Measurements from ENCODE around the gene CAMK1D.
"Not testable (repeated sequence)": the region's sequence is repeated elsewhere in the genome, so short reads cannot be mapped to it uniquely, and the experiment has no call there.

Gene CAMK1D

GRCh38 chr10:12466704-12467305, 117.5 kb downstream of the CAMK1D start:
- no peak for DNase-seq (ENCODE audit: low read depth in 2 of 2)

- DNase-seq (ENCODE audit: low read depth in 2 of 2): no peak
Measured at GRCh38 chr10:12469345-12469744, 120.0 kb downstream of the CAMK1D start.

GRCh38 chr10:12470719-12471118, 121.4 kb downstream of the CAMK1D start:
- DNase-seq (ENCODE audit: low read depth in 2 of 2): no peak

- no peak for DNase-seq (ENCODE audit: low read depth in 2 of 2)
Measured at GRCh38 chr10:12471135-12471534, 121.8 kb downstream of the CAMK1D start.

DNA sequence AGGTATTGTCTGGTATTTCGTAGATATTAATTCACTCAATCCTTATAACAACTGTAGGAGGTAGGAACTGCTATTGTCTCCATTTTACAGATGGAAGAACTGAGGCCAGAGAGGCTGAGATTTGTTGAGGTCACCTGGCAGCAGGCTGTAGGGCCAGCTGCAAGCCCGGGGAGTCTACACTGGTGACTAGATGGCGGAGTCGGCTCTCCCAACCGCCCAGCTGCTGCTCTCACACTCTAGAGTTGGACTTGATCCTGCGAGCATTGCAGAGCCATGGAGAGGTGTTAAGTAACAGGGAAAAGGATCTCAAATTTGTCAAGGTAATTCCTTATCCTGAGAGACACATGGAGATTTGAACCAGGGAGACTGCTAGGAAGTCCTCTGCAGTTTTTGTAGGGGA, 124.1 kb downstream of the CAMK1D start:
- DNase-seq (ENCODE audit: low read depth in 2 of 2): no peak

DNA sequence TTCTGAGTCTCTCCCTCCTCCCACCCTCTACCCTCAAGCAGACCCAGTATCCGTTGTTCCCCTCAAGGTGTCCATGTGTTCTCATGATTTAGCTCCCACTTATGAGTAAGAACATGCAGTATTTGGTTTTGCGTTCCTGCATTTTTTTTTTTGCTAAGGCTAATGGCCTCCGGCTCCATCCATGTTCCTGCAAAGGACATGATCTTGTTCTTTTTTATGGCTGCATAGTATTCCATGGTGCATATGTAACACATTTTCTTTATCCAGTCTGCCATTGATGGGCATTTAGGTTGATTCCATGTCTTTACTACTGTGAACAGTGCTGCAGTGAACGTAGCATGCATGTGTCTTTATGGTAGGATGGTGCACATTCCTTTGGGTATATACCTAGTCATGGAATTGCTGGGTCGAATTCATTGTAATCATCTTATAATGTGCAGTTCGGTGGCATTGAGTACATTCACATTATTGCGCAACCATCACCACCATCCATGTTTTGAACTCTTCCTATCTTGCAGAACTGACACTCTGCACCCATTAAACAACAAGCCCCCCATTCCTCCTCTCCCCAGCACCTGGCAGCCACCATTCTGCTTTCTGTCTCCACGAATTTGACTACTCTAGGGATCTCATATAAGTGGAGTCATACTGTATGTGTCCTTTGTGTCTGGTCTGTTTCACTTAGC, 125.5 kb downstream of the CAMK1D start:
- no peak for DNase-seq (ENCODE audit: low read depth in 2 of 2)

GRCh38 chr10:12476656-12477055, 127.3 kb downstream of the CAMK1D start:
- no peak for DNase-seq (ENCODE audit: low read depth in 2 of 2)

- DNase-seq (ENCODE audit: low read depth in 2 of 2): no peak
Measured at GRCh38 chr10:12479437-12479844, 130.1 kb downstream of the CAMK1D start.

GRCh38 chr10:12479924-12480323, 130.6 kb downstream of the CAMK1D start:
- no peak for DNase-seq (ENCODE audit: low read depth in 2 of 2)

DNA sequence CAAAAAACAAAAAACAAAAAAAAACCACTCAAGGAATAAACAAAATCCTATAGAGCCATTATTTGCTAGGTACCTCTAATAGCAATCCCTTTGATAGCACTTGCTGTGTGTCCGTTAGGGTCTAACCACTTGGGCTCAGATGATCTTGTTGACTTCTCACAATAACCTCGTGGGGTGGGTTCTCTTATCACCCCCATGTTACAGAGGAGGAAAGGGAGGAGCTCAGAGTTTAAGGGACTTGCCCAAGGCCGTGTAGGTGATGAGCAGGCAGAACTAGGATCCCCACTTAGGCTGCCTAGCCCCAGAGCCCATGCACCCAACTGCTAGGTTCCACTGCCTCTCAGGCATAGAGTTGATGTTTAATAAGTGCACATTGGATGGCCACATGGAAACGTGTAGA, 131.1 kb downstream of the CAMK1D start:
- no peak for DNase-seq (ENCODE audit: low read depth in 2 of 2)

- no peak for DNase-seq (ENCODE audit: low read depth in 2 of 2)
Measured at GRCh38 chr10:12481924-12482323, 132.6 kb downstream of the CAMK1D start.

DNA sequence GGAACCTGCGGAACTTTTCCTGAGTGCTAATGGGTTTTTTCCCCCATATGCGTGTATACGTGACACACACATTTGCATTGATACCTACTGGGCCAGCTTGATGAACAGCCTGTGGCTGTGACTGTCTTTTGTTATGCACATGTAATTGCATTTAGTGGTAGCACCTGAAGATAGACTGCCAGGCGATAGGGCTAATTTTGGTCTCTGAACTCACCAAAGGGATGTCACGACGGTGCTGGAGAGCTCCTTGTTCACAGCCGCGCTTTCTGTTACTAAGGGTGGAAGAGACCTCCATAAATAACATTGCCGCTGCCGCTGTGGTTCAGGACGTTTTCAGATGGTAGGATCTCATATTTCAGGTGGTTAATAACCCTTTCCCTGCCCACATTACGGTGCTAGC, 133.2 kb downstream of the CAMK1D start:
- no peak for DNase-seq (ENCODE audit: low read depth in 2 of 2)

DNA sequence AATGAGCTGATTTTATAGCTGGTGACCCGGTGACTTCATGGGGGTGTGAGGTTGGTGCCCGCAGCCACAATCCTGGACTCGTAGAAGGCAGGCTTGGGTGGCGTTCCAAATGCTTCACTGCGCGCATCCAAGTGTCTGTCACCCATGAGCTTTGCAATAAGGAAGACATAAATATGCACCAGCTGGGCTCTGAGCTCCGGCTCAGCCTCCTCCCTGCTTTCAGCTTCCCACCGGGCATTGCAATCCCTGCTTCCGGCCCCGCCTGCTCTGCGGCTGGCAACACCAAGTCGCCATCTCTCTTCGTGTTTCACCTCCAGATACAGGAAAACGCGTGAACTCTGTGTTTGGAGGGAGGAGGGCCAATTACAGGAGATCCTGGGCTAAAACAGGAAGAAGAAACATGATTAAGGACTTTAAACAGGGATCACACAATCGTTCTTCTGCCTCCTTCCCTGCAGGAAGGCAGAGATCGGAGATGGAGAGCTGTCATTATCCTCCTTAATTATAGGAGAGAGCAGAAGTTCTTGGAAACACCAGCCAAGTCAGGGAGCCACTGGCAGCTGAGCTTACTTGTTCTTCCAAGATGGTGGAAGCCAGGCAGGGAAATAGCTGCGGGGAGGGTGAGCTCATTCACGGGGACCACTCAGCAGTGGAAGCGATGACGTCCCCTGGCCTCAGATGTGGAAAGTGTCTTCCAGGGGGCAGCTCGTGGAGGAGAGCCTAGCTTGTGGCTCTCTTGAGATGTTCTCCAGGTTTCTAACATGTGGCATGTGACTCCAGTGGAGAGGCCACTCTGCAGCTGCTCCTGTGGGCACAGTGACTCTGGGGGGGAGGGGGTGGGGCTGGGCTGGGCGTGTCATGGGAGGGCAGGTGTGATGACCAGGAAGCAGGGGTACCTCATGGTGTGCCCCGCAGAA, 134.9 kb downstream of the CAMK1D start:
- no peak for DNase-seq (ENCODE audit: low read depth in 2 of 2)

- peak in 1 of 2 donors; percentile 9 for DNase-seq (ENCODE audit: low read depth in 2 of 2)
Measured at GRCh38 chr10:12484941-12485805, 135.8 kb downstream of the CAMK1D start.

DNA sequence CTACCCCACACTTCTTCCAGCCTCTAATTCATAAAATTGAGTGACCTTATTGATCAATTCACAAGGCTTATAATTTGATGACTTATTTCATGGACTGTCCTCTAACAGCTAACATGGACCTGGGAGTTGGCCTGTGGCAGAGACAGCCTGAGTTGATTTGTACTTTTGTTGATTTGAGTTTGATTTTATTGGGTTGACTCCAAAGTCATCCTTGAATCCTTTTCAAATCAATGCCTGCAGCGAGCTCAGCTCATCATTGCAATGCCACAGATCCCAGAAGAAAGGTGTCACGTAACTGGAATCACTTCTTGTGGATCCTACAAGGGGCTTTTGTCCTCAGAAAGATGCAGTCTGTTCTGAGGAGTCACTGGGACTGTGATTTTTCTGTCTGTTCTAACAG, 138.0 kb downstream of the CAMK1D start:
- no peak for DNase-seq (ENCODE audit: low read depth in 2 of 2)

GRCh38 chr10:12488626-12489025, 139.3 kb downstream of the CAMK1D start:
- DNase-seq (ENCODE audit: low read depth in 2 of 2): no peak

GRCh38 chr10:12489357-12489756, 140.0 kb downstream of the CAMK1D start:
- DNase-seq (ENCODE audit: low read depth in 2 of 2): no peak

- no peak for DNase-seq (ENCODE audit: low read depth in 2 of 2)
Measured at GRCh38 chr10:12489806-12490205, 140.5 kb downstream of the CAMK1D start.

GRCh38 chr10:12490963-12491362, 141.6 kb downstream of the CAMK1D start:
- DNase-seq (ENCODE audit: low read depth in 2 of 2): no peak

GRCh38 chr10:12491491-12491890, 142.1 kb downstream of the CAMK1D start:
- DNase-seq (ENCODE audit: low read depth in 2 of 2): no peak

DNA sequence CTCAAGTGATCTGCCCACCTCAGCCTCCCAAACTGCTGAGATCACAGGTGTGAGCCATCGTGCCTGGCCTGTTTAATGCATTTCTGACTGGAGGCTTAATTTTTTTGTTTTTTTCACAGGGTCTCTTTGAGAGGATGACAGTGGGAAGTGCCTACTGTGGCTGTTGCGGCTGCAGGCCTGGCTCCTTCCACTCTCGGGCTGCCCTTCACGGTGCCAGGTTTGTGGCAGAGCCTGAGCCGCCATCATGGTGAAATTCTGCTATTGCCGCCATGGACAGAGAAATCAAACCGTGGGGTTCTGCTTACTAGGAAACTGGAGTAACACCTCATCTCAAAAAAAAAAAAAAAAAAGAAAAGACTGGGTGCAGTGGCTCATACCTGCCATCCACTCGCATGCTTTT, 142.7 kb downstream of the CAMK1D start:
- DNase-seq (ENCODE audit: low read depth in 2 of 2): no peak

GRCh38 chr10:12497046-12497445, 147.7 kb downstream of the CAMK1D start:
- DNase-seq (ENCODE audit: low read depth in 2 of 2): not testable (repeated sequence)

Measured in activated CD4-positive, alpha-beta T cell treated with anti-CD3 and anti-CD28 coated beads for 24 hours (primary cell).